Measurements from ENCODE around the gene GABRA5. TPM values are rescaled to one million over a fixed set of nuclear protein-coding genes. Genes with fewer than 3 reads are reported as not detected.

The GABRA5 gene
- total and polyA plus RNA-seq, 3 experiments from 2014 or later = not detected

GRCh38 chr15:26970712-26971210, 103.9 kb downstream of the GABRA5 start, which contains the start of gene GABRG3:
Gene GABRG3 (plus strand): TSS chr15:26971181.
- Histone ChIP-seq H3K27ac (ENCODE audit: low read depth, low read length) (no peak within 1 kb of the TSS), H3K9me3 (ENCODE audit: low read length) (no peaks in the 10 kb centered on the region), H3K4me1 (ENCODE audit: insufficient read depth, low read length) (no peaks in the 10 kb centered on the region), H3K4me3 (ENCODE audit: low read length) (no peak within 1 kb of the TSS), H3K27me3 (ENCODE audit: insufficient read depth, low read length, poor library complexity, severe bottlenecking) (no peaks in the 10 kb centered on the region), H3K36me3 (ENCODE audit: insufficient read depth, low read length) (no peaks in the 10 kb centered on the region)
- no peaks in the 10 kb centered on the region for H3K36me3 Mint-ChIP-seq
- ChIA-PET POLR2A (no interaction called here), CTCF (no interaction called here)
- H3K9me3 Mint-ChIP-seq = peaks cover 0 to 12% (median 9%) of the 10 kb centered on the region in 5 donors
- no peak within 1 kb of the TSS for H3K4me3 Mint-ChIP-seq
- no peak for DNase-seq
- H3K27me3 Mint-ChIP-seq = peaks cover 5 to 9% of the 10 kb centered on the region in 2 donors
- peak within 1 kb of the TSS in 1 of 8 donors; percentile 38 for H3K27ac Mint-ChIP-seq
- no peaks in the 10 kb centered on the region for H3K4me1 Mint-ChIP-seq

GRCh38 chr15:26971271-26972018, 104.6 kb downstream of the GABRA5 start:
- H3K27me3 Mint-ChIP-seq = peaks cover 5 to 9% of the 10 kb centered on the region in 2 donors
- H3K4me3 Mint-ChIP-seq = no peak overlapping the region
- peaks cover 0 to 12% (median 9%) of the 10 kb centered on the region in 5 donors for H3K9me3 Mint-ChIP-seq
- POLR2A ChIA-PET = no interaction called here
- CTCF ChIA-PET = no interaction called here
- Histone ChIP-seq H3K27ac (ENCODE audit: low read depth, low read length) (no peak overlapping the region), H3K27me3 (ENCODE audit: insufficient read depth, low read length, poor library complexity, severe bottlenecking) (no peaks in the 10 kb centered on the region), H3K9me3 (ENCODE audit: low read length) (no peaks in the 10 kb centered on the region), H3K4me1 (ENCODE audit: insufficient read depth, low read length) (no peaks in the 10 kb centered on the region), H3K4me3 (ENCODE audit: low read length) (no peak overlapping the region), H3K36me3 (ENCODE audit: insufficient read depth, low read length) (no peaks in the 10 kb centered on the region)
- DNase-seq = no peak
- no peaks in the 10 kb centered on the region for H3K36me3 Mint-ChIP-seq
- H3K27ac Mint-ChIP-seq = no peak overlapping the region
- no peaks in the 10 kb centered on the region for H3K4me1 Mint-ChIP-seq

- no peaks in the 10 kb centered on the region for H3K4me1 Mint-ChIP-seq
- Histone ChIP-seq H3K9me3 (ENCODE audit: low read length) (no peaks in the 10 kb centered on the region), H3K4me1 (ENCODE audit: insufficient read depth, low read length) (no peaks in the 10 kb centered on the region), H3K4me3 (ENCODE audit: low read length) (no peak overlapping the region), H3K36me3 (ENCODE audit: insufficient read depth, low read length) (no peaks in the 10 kb centered on the region), H3K27ac (ENCODE audit: low read depth, low read length) (no peak overlapping the region), H3K27me3 (ENCODE audit: insufficient read depth, low read length, poor library complexity, severe bottlenecking) (no peaks in the 10 kb centered on the region)
- no peaks in the 10 kb centered on the region for H3K36me3 Mint-ChIP-seq
- CTCF ChIA-PET = no interaction called here
- H3K4me3 Mint-ChIP-seq = no peak overlapping the region
- POLR2A ChIA-PET = no interaction called here
- H3K27me3 Mint-ChIP-seq = peaks cover 5 to 9% of the 10 kb centered on the region in 2 donors
- peaks cover 0 to 12% (median 9%) of the 10 kb centered on the region in 5 donors for H3K9me3 Mint-ChIP-seq
- DNase-seq = no peak
- no peak overlapping the region for H3K27ac Mint-ChIP-seq
These were observed 105.8 kb downstream of the GABRA5 start for GRCh38 chr15:26972636-26973035.

GRCh38 chr15:26974120-26974780, 107.4 kb downstream of the GABRA5 start:
- CTCF ChIA-PET = no interaction called here

GRCh38 chr15:26981492-26981891, 114.6 kb downstream of the GABRA5 start:
- POLR2A ChIA-PET = no interaction called here
- Histone ChIP-seq H3K4me3 (ENCODE audit: low read length) (no peak overlapping the region), H3K27ac (ENCODE audit: low read depth, low read length) (no peak overlapping the region), H3K36me3 (ENCODE audit: insufficient read depth, low read length) (no peaks in the 10 kb centered on the region), H3K4me1 (ENCODE audit: insufficient read depth, low read length) (no peaks in the 10 kb centered on the region), H3K27me3 (ENCODE audit: insufficient read depth, low read length, poor library complexity, severe bottlenecking) (no peaks in the 10 kb centered on the region), H3K9me3 (ENCODE audit: low read length) (no peaks in the 10 kb centered on the region)
- no peak for DNase-seq
- Mint-ChIP-seq H3K27ac (no peak overlapping the region), H3K27me3 (no peaks in the 10 kb centered on the region), H3K4me1 (no peaks in the 10 kb centered on the region), H3K36me3 (no peaks in the 10 kb centered on the region), H3K9me3 (peaks cover 4 to 11% (median 7%) of the 10 kb centered on the region in 5 donors), H3K4me3 (no peak overlapping the region)
- CTCF ChIA-PET = no interaction called here

More at GRCh38 chr15:26974120-26974780, 107.4 kb downstream of the GABRA5 start:
- H3K27me3 Mint-ChIP-seq = peaks cover 5 to 9% of the 10 kb centered on the region in 2 donors
- no peaks in the 10 kb centered on the region for H3K27me3 ChIP-seq (ENCODE audit: insufficient read depth, low read length, poor library complexity, severe bottlenecking)
- DNase-seq = no peak
- H3K4me3 ChIP-seq (ENCODE audit: low read length) = no peak overlapping the region
- H3K4me1 Mint-ChIP-seq = no peaks in the 10 kb centered on the region
- H3K4me3 Mint-ChIP-seq = peak overlapping the region in 1 of 7 donors; percentile 36
- H3K36me3 Mint-ChIP-seq = no peaks in the 10 kb centered on the region
- H3K27ac ChIP-seq (ENCODE audit: low read depth, low read length) = no peak overlapping the region
- H3K4me1 ChIP-seq (ENCODE audit: insufficient read depth, low read length) = no peaks in the 10 kb centered on the region
- no peaks in the 10 kb centered on the region for H3K36me3 ChIP-seq (ENCODE audit: insufficient read depth, low read length)
- no peak overlapping the region for H3K27ac Mint-ChIP-seq
- POLR2A ChIA-PET = no interaction called here
- no peaks in the 10 kb centered on the region for H3K9me3 ChIP-seq (ENCODE audit: low read length)
- peaks cover 3 to 11% (median 7%) of the 10 kb centered on the region in 5 donors for H3K9me3 Mint-ChIP-seq

- Histone ChIP-seq H3K27ac (ENCODE audit: low read depth, low read length) (no peak overlapping the region), H3K27me3 (ENCODE audit: insufficient read depth, low read length, poor library complexity, severe bottlenecking) (no peaks in the 10 kb centered on the region), H3K4me3 (ENCODE audit: low read length) (no peak overlapping the region), H3K36me3 (ENCODE audit: insufficient read depth, low read length) (no peaks in the 10 kb centered on the region), H3K4me1 (ENCODE audit: insufficient read depth, low read length) (no peaks in the 10 kb centered on the region), H3K9me3 (ENCODE audit: low read length) (no peaks in the 10 kb centered on the region)
- H3K27me3 Mint-ChIP-seq = no peaks in the 10 kb centered on the region
- ChIA-PET POLR2A (no interaction called here), CTCF (no interaction called here)
- H3K9me3 Mint-ChIP-seq = peaks cover 4 to 16% (median 14%) of the 10 kb centered on the region in 5 donors
- no peak overlapping the region for H3K27ac Mint-ChIP-seq
- no peaks in the 10 kb centered on the region for H3K36me3 Mint-ChIP-seq
- DNase-seq = no peak
- no peak overlapping the region for H3K4me3 Mint-ChIP-seq
- no peaks in the 10 kb centered on the region for H3K4me1 Mint-ChIP-seq
These were observed 117.0 kb downstream of the GABRA5 start for GRCh38 chr15:26983822-26984221.

GRCh38 chr15:26985050-26985449, 118.2 kb downstream of the GABRA5 start:
- no peaks in the 10 kb centered on the region for H3K36me3 Mint-ChIP-seq
- Histone ChIP-seq H3K4me3 (ENCODE audit: low read length) (no peak overlapping the region), H3K9me3 (ENCODE audit: low read length) (no peaks in the 10 kb centered on the region), H3K27ac (ENCODE audit: low read depth, low read length) (no peak overlapping the region), H3K4me1 (ENCODE audit: insufficient read depth, low read length) (no peaks in the 10 kb centered on the region), H3K27me3 (ENCODE audit: insufficient read depth, low read length, poor library complexity, severe bottlenecking) (no peaks in the 10 kb centered on the region), H3K36me3 (ENCODE audit: insufficient read depth, low read length) (no peaks in the 10 kb centered on the region)
- H3K9me3 Mint-ChIP-seq = peaks cover 6 to 21% (median 14%) of the 10 kb centered on the region in 5 donors
- H3K27ac Mint-ChIP-seq = no peak overlapping the region
- no peaks in the 10 kb centered on the region for H3K4me1 Mint-ChIP-seq
- no peak overlapping the region for H3K4me3 Mint-ChIP-seq
- no peaks in the 10 kb centered on the region for H3K27me3 Mint-ChIP-seq
- ChIA-PET CTCF (no interaction called here), POLR2A (no interaction called here)
- no peak for DNase-seq

GRCh38 chr15:26996250-26996649, 129.4 kb downstream of the GABRA5 start:
- DNase-seq = no peak
- H3K4me1 Mint-ChIP-seq = no peaks in the 10 kb centered on the region
- Histone ChIP-seq H3K27me3 (ENCODE audit: insufficient read depth, low read length, poor library complexity, severe bottlenecking) (no peaks in the 10 kb centered on the region), H3K4me1 (ENCODE audit: insufficient read depth, low read length) (no peaks in the 10 kb centered on the region), H3K27ac (ENCODE audit: low read depth, low read length) (no peak overlapping the region), H3K4me3 (ENCODE audit: low read length) (no peak overlapping the region), H3K9me3 (ENCODE audit: low read length) (no peaks in the 10 kb centered on the region), H3K36me3 (ENCODE audit: insufficient read depth, low read length) (no peaks in the 10 kb centered on the region)
- peaks cover 0 to 18% (median 9%) of the 10 kb centered on the region in 5 donors for H3K9me3 Mint-ChIP-seq
- H3K27ac Mint-ChIP-seq = no peak overlapping the region
- peaks cover 0 to 1% of the 10 kb centered on the region in 2 donors for H3K27me3 Mint-ChIP-seq
- ChIA-PET POLR2A (no interaction called here), CTCF (no interaction called here)
- no peak overlapping the region for H3K4me3 Mint-ChIP-seq
- no peaks in the 10 kb centered on the region for H3K36me3 Mint-ChIP-seq
